CD4-positive, alpha-beta T cell treated with Interleukin-6 at 100 ng/mL for 8 hours (primary cell): ENCODE results near the gene CHST12.
A peak's percentile ranks its signal among the peaks of the same experiment; 100 is the strongest.
"Not testable (repeated sequence)": the region's sequence is repeated elsewhere in the genome, so short reads cannot be mapped to it uniquely, and the experiment has no call there.

Source experiments
- DNase-seq: peaks from one replicate; pipeline ENCODE4 v3.0.0-alpha.2; 2020; ENCODE audit warnings: mixed read lengths, low spot score

Gene CHST12

DNA sequence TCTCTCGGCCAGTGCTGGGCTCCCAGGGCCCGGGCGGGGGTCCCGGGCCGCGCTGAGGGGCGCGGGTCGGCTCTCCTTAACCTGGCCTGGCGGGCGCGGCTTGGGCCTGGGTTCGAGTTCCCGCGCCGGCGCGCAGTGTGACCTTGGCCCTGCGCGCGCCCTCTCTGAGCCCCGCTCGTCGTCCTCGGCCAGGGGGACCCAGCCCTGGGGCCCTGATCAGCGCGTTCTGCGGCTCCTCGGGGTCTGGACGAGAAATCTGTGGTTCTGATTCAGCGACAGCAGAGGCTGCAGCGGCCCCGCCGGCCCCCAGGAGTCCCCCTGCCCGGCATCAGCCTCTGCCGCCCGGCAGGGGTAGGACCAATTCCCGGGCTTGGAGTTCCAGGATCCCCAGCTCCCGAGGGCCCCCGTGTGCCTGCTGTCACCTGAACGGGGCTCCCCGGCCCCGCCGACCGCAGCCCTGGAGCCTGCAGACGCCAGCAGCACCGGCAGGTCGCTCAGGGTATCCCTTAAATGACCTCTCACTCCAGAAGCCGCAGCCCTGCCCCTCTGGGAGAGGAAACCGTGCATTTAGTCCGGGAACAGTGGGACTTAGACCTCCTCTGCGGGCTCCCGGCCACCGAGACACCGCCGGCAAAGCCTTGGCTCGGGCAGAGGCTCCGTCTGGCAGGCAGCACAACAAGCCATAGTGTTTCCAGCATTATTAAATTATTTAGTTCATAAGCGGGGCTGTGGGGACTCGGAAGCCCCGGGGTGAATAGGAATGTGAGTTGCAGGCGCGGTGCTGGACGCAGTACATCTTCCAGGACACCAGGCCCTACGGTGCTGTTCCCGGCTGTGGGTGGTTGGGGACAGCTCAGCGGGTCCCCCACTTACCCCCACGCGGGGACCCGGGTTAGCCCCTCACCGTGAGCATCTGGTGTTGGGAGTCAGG, 572 bp downstream of the CHST12 start:
- DNase-seq = no peak

- no peak for DNase-seq
Measured at GRCh38 chr7:2404714-2405119, 1.3 kb downstream of the CHST12 start.

GRCh38 chr7:2405201-2405600, 1.8 kb downstream of the CHST12 start:
- DNase-seq = no peak

GRCh38 chr7:2405601-2406345, 2.4 kb downstream of the CHST12 start:
- peak; percentile 54 for DNase-seq

DNA sequence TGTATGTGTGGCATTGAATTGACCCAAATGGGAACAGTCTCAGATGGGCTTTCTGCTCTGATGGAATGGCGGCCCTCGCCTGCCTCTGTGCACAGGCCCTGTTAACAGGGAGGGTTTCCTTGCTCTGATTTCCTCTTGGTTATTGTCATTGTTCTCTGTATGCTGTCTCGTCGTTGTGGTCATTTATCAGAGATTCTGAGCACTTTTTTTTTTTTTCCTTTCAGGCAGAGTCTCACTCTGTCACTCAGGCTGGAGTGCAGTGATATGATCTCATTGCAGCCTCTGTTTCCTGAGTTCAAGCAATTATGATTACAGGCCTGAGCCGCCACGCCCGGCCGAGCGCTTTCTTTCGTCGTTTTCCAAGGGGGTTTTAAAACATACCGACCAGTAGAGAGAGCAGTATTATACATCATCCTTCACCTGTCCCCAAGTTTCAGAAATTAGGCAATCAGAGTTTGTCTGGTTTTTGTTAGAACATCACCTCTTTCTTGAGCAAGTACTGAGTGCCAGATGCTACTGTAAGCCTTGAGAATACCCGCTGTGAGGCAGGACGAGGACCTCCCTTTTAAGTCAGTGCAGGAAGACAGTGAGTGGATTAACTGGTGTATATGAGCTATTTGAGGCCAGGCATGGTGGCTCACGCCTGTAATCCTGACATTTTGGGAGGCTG, 6.5 kb downstream of the CHST12 start:
- DNase-seq = no peak

DNA sequence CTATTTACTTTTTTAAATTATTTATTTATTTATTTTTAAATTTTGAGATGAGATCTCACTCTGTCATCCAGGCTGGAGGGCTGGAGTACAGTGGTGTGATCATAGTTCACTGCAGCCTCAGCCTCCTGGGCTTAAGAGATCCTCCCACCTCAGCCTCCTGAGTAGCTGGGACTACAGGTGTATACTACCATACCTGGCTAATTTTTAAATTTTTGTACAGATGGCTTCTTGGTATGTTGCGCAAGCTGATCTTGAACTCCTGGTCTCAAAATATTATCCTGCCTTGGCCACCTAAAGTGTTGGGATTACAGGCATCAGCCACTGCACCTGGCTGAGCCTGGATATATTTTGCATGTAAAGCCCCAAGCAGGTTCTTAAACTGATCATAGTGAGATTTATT, 7.6 kb downstream of the CHST12 start:
- no peak for DNase-seq

GRCh38 chr7:2411815-2412586, 8.6 kb downstream of the CHST12 start:
- DNase-seq = no peak

DNA sequence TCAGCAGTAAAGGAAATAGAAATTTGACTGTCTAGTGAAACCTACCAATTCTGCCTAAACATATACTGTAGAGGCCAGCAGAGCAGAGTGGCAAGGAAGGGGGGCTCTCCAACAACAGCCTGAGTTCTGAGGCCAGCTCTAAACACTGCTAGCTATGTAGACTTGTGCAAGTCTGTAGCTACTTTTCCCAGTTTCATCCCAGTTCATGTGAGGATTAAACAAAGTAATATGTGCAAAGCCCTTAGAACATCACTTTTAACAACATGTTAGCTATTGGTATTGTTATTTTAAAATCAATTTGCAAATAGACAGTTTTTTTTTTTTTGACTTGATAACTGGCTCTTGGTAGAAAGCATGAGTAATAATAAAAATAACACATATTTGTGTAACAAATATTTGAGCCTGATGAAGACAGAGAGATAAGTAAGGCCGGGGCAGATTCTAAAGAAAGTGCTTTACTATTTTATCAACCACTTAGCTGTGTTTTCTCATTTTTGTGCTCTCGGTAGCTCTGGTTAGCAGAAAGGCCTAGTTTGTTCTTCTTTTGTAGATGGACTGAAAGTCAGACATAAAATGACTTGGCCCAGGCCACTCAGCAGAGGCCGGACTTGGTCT, 9.3 kb downstream of the CHST12 start:
- DNase-seq = no peak

DNA sequence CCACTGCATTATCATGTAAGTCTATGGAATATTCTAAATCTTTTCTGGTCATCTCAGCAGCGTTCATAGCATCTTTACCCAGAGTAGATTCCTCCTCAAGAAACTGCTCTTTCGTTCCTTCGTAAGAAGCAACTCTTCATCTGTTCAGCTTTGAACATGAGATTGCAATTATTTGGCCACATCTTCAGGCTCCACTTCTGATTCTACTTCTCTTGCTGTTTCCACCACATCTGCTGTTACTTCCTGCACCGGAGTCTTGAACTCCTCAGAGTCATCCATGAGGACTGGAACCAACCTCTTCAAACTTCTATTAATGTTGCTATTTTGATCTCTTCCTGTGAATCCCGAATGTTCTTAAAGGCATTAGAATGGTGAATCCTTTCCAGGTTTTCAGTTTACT, 12.7 kb downstream of the CHST12 start:
- DNase-seq = no peak

GRCh38 chr7:2416650-2417049, 13.2 kb downstream of the CHST12 start:
- DNase-seq = no peak

DNA sequence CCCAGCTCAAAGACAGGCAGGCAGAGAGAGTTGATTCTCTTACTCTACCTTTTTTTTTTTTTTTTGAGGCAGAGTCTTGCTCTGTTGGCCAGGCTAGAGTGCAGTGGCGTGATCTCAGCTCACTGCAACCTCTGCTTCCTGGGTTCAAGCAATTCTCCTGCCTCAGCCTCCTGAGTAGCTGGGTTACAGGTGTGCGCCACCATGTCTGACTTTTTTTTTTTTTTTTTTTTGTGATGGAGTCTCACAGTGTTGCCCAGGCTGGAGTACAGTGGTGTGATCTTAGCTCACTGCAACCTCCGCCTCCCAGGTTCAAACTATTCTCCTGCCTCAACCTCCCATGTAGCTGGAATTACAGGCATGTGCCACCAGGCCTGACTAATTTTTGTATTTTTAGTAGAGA, 13.8 kb downstream of the CHST12 start:
- not testable (repeated sequence) for DNase-seq

DNA sequence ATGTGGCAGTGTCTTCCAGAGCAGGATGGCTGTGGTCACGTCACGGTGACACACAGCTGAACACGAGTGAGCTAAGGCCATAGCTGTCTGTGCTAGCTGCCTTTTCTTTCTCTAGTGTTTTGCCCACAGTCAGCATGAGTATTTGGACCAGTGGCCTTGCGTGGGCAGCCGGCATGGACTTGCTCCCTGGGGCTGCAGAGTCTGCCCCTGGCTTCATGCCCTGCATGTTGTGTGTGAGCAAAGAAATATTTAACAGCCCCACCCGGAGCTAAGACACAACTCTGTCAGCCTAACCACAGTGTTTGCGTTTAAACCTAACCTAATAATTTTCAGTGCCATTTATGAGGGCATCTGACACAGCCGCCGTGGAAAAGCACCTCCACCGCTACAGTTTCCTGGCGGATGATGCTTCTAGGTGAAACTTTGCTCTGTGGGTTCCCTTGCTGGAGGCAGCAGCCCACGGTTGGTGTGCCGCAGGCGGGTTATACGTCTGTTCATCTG, 14.6 kb downstream of the CHST12 start:
- peak; percentile 41 for DNase-seq

DNA sequence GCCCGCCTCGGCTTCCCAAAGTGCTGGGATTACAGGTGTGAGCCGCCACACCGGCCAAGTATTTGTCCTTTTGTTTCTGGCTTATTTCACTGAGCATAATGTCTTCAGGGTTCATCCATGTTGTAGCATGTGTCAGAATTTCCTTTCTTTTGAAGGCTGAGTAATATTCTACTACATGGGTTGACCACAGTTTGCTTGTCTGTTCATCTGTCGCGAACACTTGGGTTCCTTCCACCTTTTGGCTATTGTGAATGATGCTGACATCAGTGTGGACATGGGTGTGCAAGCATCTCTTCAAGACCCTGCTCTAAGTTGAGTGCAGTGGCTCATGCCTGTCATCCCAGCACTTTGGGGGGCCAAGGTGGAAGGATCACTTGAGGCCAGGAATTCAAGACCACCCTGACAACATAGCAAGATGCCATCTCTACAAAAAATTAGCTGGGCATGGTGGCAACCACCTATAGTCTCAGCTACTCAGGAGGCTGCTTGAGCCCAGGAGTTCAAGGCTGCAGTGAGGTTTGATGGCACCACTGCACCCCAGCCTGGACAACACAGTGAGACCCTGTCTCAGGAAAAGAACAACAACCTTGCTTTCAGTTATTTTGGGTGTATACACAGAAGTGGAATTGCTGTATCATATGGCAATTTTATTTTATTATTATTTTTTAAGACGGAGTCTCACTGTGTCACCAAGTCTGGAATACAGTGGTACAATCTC, 17.0 kb downstream of the CHST12 start:
- DNase-seq = no peak

GRCh38 chr7:2421943-2422310, 18.5 kb downstream of the CHST12 start:
- no peak for DNase-seq

GRCh38 chr7:2425749-2426148, 22.3 kb downstream of the CHST12 start:
- DNase-seq = no peak

DNA sequence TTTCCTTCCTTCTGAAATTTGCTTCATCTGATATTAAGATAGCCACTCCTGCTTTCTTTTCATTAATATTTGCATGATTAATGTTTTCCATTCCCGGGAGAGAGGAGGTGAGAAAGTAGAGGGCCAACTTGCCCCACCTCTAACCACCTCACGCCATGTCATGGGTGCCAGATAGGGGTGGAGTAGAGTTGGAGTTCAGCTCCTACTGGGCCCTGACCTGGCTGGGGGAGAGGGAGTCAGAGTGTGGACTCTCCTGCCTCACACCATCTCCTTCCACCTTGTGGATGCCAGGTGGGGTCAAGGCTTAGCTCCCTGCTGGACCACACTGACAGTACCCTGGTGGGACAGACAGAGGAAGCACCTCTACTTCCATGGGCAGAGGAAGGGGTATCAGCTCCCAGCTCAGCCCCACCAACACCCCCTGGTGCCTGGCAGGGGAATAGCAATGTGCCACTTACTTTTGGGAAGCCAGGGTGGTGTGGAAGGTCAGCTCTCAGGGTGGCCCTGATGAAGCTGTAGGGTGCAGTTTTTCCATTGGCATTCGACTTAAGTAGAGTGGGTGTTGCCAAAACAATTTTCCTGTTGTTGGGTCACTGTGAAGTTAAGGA, 28.0 kb downstream of the CHST12 start:
- peak; percentile 32 for DNase-seq

- DNase-seq = no peak
Measured at GRCh38 chr7:2432910-2433712, 29.7 kb downstream of the CHST12 start.

GRCh38 chr7:2433713-2434550, 30.5 kb downstream of the CHST12 start:
- DNase-seq = no peak
